MM.1S (cell line): ENCODE measurements around the gene ZNF292.

Experiments
- DNase-seq: peaks from one replicate; pipeline ENCODE4 v3.0.0-alpha.2; 2015
- H2AFZ ChIP-seq: fragments of 300-600 bp; sonication (generic); 2 replicates; pipeline ENCODE4 v1.6.0; 2016; ENCODE audit warnings: antibody characterized with exemption, low read length
- H3F3A ChIP-seq: fragments of 300-600 bp; sonication (generic); 2 replicates; pipeline ENCODE4 v1.6.1; 2016; ENCODE audit warnings: mild to moderate bottlenecking, antibody characterized with exemption, low read length, moderate library complexity, mixed read lengths; ENCODE audit not compliant: insufficient read depth
- H3K27ac ChIP-seq: fragments of 300-600 bp; sonication (generic); 2 replicates; pipeline ENCODE4 v1.5.1; 2016; ENCODE audit warnings: mild to moderate bottlenecking, low read length
- H3K27me3 ChIP-seq: fragments of 300-600 bp; sonication (generic); replicated peaks from 2 replicates; pipeline ENCODE4 v1.6.0; 2016; ENCODE audit warnings: low read length; ENCODE audit not compliant: insufficient read depth
- H3K36me3 ChIP-seq: fragments of 300-600 bp; sonication (generic); replicated peaks from 2 replicates; pipeline ENCODE4 v1.6.1; 2016; ENCODE audit warnings: mild to moderate bottlenecking, low read length, mixed read lengths; ENCODE audit not compliant: insufficient read depth
- H3K4me1 ChIP-seq: fragments of 300-600 bp; sonication (generic); 2 replicates; pipeline ENCODE4 v1.6.1; 2016; ENCODE audit warnings: low read length, mixed read lengths
- H3K4me2 ChIP-seq: fragments of 300-600 bp; sonication (generic); 2 replicates; pipeline ENCODE4 v1.6.0; 2016; ENCODE audit warnings: low read depth, low read length
- H3K4me3 ChIP-seq: fragments of 300-600 bp; sonication (generic); 2 replicates; pipeline ENCODE4 v1.5.1; 2016; ENCODE audit warnings: low read length, mixed read lengths
- H3K79me2 ChIP-seq: fragments of 300-600 bp; sonication (generic); 2 replicates; pipeline ENCODE4 v1.6.1; 2016; ENCODE audit warnings: mixed run types, low read length, mixed read lengths
- H3K9ac ChIP-seq: fragments of 300-600 bp; sonication (generic); 2 replicates; pipeline ENCODE4 v1.6.1; 2016; ENCODE audit warnings: low read length, mixed read lengths
- H3K9me2 ChIP-seq: fragments of 300-600 bp; sonication (generic); replicated peaks from 2 replicates; pipeline ENCODE4 v1.6.1; 2016; ENCODE audit warnings: mild to moderate bottlenecking, low read length, mixed read lengths; ENCODE audit not compliant: insufficient read depth
- H3K9me3 ChIP-seq: fragments of 300-600 bp; sonication (generic); replicated peaks from 2 replicates; pipeline ENCODE4 v1.6.1; 2016; ENCODE audit warnings: mild to moderate bottlenecking, low read length, mixed read lengths; ENCODE audit not compliant: insufficient read depth
- H4K20me1 ChIP-seq: fragments of 300-600 bp; sonication (generic); 2 replicates; pipeline ENCODE4 v1.6.1; 2016; ENCODE audit warnings: mild to moderate bottlenecking, low read length, moderate library complexity, mixed read lengths; ENCODE audit not compliant: insufficient read depth
- CTCF ChIP-seq: fragments of 300-600 bp; sonication (generic); IDR thresholded peaks from 2 replicates; pipeline ENCODE4 v1.5.1; 2016; ENCODE audit warnings: antibody characterized with exemption, low read length, mixed read lengths
- EZH2 ChIP-seq: fragments of 300-600 bp; sonication (generic); optimal IDR thresholded peaks from 2 replicates; pipeline ENCODE3; 2017; ENCODE audit warnings: low read depth, mild to moderate bottlenecking, antibody characterized with exemption, low read length, mixed read lengths
- EZH2phosphoT487 ChIP-seq: fragments of 300-600 bp; sonication (generic); IDR thresholded peaks from 2 replicates; pipeline ENCODE4 v1.6.1; 2018; ENCODE audit warnings: antibody characterized with exemption, low read length

Gene ZNF292

GRCh38 chr6:87289571-87289970 lies 134.2 kb downstream of the ZNF292 start:
- Histone ChIP-seq H3K9me2 (no peaks in the 10 kb centered on the region), H3K9me3 (no peaks in the 10 kb centered on the region), H3K36me3 (no peaks in the 10 kb centered on the region), H3K27me3 (no peaks in the 10 kb centered on the region), H3K27ac (no peak overlapping the region), H3K4me2 (no peak overlapping the region), H4K20me1 (no peaks in the 10 kb centered on the region), H3K79me2 (no peaks in the 10 kb centered on the region), H3K9ac (no peak overlapping the region), H2AFZ (no peak overlapping the region), H3K4me1 (no peaks in the 10 kb centered on the region), H3K4me3 (no peak overlapping the region), H3F3A (no peaks in the 10 kb centered on the region)
- TF ChIP-seq EZH2 (no peak), EZH2phosphoT487 (no peak), CTCF (no peak)
- no peak for DNase-seq

GRCh38 chr6:87291883-87292282 lies 136.5 kb downstream of the ZNF292 start:
- Histone ChIP-seq H3K79me2 (no peaks in the 10 kb centered on the region), H4K20me1 (no peaks in the 10 kb centered on the region), H3F3A (no peaks in the 10 kb centered on the region), H3K9me3 (no peaks in the 10 kb centered on the region), H3K27me3 (no peaks in the 10 kb centered on the region), H2AFZ (no peak overlapping the region), H3K9ac (no peak overlapping the region), H3K27ac (no peak overlapping the region), H3K4me2 (no peak overlapping the region), H3K4me3 (no peak overlapping the region), H3K9me2 (no peaks in the 10 kb centered on the region), H3K36me3 (no peaks in the 10 kb centered on the region), H3K4me1 (no peaks in the 10 kb centered on the region)
- TF ChIP-seq EZH2 (no peak), EZH2phosphoT487 (no peak), CTCF (no peak)
- DNase-seq = no peak

- no peaks in the 10 kb centered on the region for H3K4me1 ChIP-seq
- H3K9ac ChIP-seq = no peak overlapping the region
- DNase-seq = no peak
- H4K20me1 ChIP-seq = no peaks in the 10 kb centered on the region
- TF ChIP-seq EZH2phosphoT487 (no peak), CTCF (no peak), EZH2 (no peak)
- no peak overlapping the region for H3K27ac ChIP-seq
- H3F3A ChIP-seq = no peaks in the 10 kb centered on the region
- H3K27me3 ChIP-seq = no peaks in the 10 kb centered on the region
- H3K9me3 ChIP-seq = no peaks in the 10 kb centered on the region
- no peak overlapping the region for H3K4me2 ChIP-seq
- H3K4me3 ChIP-seq = no peak overlapping the region
- no peak overlapping the region for H2AFZ ChIP-seq
- H3K9me2 ChIP-seq = no peaks in the 10 kb centered on the region
- H3K36me3 ChIP-seq = no peaks in the 10 kb centered on the region
- no peaks in the 10 kb centered on the region for H3K79me2 ChIP-seq
These were observed 138.2 kb downstream of the ZNF292 start for GRCh38 chr6:87293526-87293925.
